ENCODE measurements around the gene DTYMK. TPM values are rescaled to one million over a fixed set of nuclear protein-coding genes. Genes with fewer than 3 reads are reported as not detected.

DTYMK gene
- total and polyA plus RNA-seq, 7 donors = 6.4 to 24.6 (median 8.1) TPM

DNA sequence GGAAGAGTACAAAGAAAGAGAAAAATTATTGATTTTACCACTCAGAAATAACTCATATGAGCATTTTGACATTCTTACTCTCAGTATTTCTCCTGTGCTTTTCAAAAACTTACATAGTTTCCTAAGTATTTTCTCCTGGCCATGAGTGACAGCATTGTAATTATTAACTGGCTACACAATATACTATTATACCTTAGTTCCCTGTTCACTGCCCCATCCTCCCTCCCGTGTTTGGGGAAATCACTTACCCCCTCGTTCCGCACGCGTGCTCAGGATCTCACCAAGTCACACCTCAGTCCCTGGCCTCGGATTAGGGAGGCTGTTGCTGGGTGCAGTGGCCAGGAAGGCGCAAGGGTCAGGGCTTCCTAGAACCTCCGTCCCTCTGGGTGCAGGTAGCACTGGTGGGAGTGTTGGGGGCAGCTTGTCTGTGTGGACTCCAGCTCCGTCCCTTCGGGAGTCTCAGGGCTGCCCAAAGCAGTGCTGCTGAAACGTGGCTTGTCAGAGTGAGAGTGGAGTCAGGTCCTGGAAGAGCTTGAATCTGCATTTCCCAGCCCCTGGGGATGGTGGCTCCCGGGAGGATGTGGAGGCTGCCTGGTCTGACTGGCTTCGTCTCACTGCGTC is 25.9 kb downstream of the DTYMK start:
- no peaks in the 10 kb centered on the region for H3K4me1 ChIP-seq
- DNase-seq = no peak
- peaks cover 3 to 59% of the 10 kb centered on the region in 2 donors for H3K36me3 ChIP-seq (ENCODE audit: insufficient read depth in 1 of 2, low read depth in 1 of 2)
- TF ChIP-seq, protein P1, sequence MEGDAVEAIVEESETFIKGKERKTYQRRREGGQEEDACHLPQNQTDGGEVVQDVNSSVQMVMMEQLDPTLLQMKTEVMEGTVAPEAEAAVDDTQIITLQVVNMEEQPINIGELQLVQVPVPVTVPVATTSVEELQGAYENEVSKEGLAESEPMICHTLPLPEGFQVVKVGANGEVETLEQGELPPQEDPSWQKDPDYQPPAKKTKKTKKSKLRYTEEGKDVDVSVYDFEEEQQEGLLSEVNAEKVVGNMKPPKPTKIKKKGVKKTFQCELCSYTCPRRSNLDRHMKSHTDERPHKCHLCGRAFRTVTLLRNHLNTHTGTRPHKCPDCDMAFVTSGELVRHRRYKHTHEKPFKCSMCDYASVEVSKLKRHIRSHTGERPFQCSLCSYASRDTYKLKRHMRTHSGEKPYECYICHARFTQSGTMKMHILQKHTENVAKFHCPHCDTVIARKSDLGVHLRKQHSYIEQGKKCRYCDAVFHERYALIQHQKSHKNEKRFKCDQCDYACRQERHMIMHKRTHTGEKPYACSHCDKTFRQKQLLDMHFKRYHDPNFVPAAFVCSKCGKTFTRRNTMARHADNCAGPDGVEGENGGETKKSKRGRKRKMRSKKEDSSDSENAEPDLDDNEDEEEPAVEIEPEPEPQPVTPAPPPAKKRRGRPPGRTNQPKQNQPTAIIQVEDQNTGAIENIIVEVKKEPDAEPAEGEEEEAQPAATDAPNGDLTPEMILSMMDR (IDR thresholded peaks at IDR 0.05) = no peak
- ATAC-seq = no peak
- 93 to 95% (median 95%) methylated on average over 14 of the region's 14 CpGs for WGBS, 3 donors
- intact Hi-C loops (cut with DNase I) = no loop called here
- H3K27me3 ChIP-seq (ENCODE audit: insufficient read depth in 3 of 3, low read length in 2 of 3) = no peaks in the 10 kb centered on the region
- H3K4me3 ChIP-seq = no peak overlapping the region
- no peak overlapping the region for H3K27ac ChIP-seq
- no peaks in the 10 kb centered on the region for H3K9me3 ChIP-seq

DNA sequence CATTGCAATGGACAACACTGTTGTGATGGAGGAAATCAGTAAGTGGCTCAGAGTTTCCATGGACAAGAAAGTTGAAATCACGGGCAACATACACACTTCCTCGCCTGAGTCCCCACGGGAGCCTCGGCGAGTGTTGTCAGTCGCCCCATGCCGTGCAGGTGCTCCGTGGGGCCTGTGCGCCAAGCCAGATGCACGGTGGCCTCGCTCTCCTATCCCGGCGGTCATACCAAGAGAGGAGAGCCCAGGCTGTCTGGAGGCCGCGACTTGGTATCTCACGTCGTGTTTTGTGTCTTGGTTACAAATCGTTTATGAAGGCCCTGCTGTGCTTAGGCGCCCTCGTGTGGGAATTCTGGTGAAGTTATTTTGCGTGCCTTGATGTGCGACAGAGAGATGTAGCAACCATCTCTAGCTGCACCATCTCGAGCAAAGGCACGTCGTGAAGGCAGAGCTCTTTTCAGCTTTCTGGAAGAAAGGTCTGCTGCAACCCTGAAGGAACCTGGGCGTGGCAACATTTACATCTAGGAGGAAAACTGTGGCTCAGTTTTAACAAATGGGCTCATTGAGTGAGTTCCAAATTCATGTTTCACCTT is 27.4 kb downstream of the DTYMK start:
- 55 to 63% (median 55%) methylated on average over 26 of the region's 26 CpGs for WGBS, 3 donors
- no peak overlapping the region for H3K4me3 ChIP-seq
- TF ChIP-seq, protein P1 (IDR thresholded peaks at IDR 0.05) = peak; percentile 47
- H3K36me3 ChIP-seq (ENCODE audit: insufficient read depth in 1 of 2, low read depth in 1 of 2) = peaks cover 3 to 74% of the 10 kb centered on the region in 2 donors
- H3K27me3 ChIP-seq (ENCODE audit: insufficient read depth in 3 of 3, low read length in 2 of 3) = no peaks in the 10 kb centered on the region
- intact Hi-C loops (cut with DNase I) = no loop called here
- no peaks in the 10 kb centered on the region for H3K9me3 ChIP-seq
- ATAC-seq (peak; percentile 47 to 70 (median 54)), DNase-seq (peak in 1 of 2 donors; percentile 70)
- no peaks in the 10 kb centered on the region for H3K4me1 ChIP-seq
- no peak overlapping the region for H3K27ac ChIP-seq

DNA sequence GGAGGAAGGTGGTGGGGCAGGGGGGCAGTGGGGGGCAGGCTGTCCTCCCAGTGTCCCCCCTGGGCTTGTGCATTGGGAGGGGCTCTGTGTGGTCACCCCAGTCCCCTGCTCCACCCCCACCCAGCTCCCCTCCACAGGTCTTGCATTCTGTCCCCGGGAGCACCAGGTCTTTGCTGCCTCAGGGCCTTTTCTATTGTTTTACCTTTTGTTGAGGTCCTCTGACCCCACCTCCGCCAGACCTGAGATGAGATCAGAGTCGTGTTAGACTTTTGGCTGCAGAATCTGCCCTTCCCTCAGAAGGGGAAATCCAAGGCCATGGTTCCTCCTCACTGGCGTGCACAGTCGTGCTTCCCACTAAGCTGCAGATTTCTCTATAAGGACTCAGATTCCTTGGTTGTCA is 28.3 kb downstream of the DTYMK start:
- H3K36me3 ChIP-seq (ENCODE audit: insufficient read depth in 1 of 2, low read depth in 1 of 2) = peaks cover 3 to 81% of the 10 kb centered on the region in 2 donors
- 78 to 84% (median 81%) methylated on average over 5 of the region's 5 CpGs for WGBS, 3 donors
- no peaks in the 10 kb centered on the region for H3K27me3 ChIP-seq (ENCODE audit: insufficient read depth in 3 of 3, low read length in 2 of 3)
- H3K9me3 ChIP-seq = no peaks in the 10 kb centered on the region
- intact Hi-C loops (cut with DNase I) = no loop called here
- no peak for DNase-seq
- H3K27ac ChIP-seq = no peak overlapping the region
- H3K4me1 ChIP-seq = no peaks in the 10 kb centered on the region
- TF ChIP-seq, protein P1 (IDR thresholded peaks at IDR 0.05) = no peak
- no peak for ATAC-seq
- no peak overlapping the region for H3K4me3 ChIP-seq

DNA sequence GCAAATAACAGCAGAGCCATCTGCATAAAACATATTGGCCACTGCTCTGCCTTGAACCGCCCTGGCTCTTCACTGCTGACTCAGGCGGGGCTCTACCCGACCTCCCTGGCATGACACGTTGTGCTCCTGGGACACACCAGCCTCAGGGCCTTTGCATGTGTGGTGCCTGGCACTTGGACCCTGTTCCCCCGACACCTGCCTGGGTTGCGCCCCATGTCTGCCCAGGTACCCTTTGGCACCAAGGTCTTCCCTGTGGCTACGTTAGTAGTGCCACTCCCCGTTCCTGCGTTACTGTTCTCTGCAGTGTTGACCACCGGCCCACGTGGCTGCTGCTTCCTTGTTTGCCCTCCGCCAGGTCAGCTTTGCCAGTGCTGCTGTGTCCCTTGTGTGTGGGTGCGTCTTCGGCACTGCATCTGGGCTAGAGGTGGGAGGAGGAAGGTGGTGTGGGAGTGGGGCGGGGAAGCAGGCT is 28.8 kb downstream of the DTYMK start:
- WGBS, 3 donors = 87 to 91% (median 88%) methylated on average over 15 of the region's 15 CpGs
- Histone ChIP-seq H3K27me3 (ENCODE audit: insufficient read depth in 3 of 3, low read length in 2 of 3) (no peaks in the 10 kb centered on the region), H3K9me3 (no peaks in the 10 kb centered on the region), H3K4me1 (no peaks in the 10 kb centered on the region), H3K36me3 (ENCODE audit: insufficient read depth in 1 of 2, low read depth in 1 of 2) (peaks cover 3 to 86% of the 10 kb centered on the region in 2 donors), H3K27ac (no peak overlapping the region), H3K4me3 (no peak overlapping the region)
- DNase-seq (no peak), ATAC-seq (no peak)
- TF ChIP-seq, protein P1 (IDR thresholded peaks at IDR 0.05) = no peak
- intact Hi-C loops (cut with DNase I) = no loop called here

Data from psoas muscle (tissue), 8 donors.